ENCODE results near the gene PEAR1.

Gene PEAR1

DNA sequence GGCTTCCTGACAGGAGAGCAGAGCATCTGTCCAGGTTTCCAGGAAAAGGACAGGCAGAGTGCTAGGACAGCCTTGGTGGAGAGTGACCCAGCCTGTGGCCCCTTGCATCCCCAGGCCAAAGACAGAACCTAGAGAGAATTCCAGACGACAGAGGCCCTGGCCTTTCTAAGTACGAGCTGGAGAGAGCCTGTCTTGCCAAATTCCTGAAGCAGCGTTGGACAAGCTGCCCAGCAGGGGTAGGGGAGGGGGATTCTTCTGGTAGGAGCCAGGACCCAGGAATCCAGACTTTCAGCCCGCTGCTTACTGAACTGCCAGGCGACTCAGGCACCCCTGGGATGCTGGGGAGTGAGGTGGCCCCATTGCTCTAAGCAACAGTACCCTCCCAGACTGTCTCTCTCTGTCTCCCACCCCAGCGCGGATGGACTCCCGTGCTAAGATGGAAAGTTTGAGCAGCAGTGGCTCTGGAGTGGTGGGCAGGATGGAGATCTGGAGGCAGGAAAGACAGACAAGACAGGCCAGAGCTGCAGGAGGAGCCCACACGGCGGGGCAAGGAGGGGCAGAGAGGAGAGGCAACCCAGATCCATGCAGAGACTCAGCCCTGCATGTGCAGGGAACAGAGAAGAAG lies 8.8 kb upstream of the PEAR1 start:
- no peak for DNase-seq

DNA sequence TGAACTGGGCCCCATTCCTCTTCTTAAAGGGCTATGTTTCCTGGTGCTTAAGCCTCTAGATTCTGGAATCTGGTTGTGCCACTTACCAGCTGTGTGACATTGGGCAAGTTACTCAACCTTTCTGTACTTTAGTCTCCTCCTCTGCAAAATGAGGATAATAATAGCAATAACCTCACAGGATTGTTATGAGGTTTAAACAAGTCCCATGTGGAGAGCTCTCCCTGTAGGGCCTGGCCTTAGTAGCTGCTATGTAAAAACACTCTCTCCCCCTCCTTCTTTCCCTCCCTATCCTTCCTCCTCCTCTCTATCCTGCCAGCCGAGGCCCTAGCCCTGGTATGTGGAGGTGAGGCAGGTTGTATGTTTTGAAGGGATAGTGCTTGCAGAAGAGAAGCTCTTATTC lies 8.2 kb upstream of the PEAR1 start:
- DNase-seq, result no peak

DNA sequence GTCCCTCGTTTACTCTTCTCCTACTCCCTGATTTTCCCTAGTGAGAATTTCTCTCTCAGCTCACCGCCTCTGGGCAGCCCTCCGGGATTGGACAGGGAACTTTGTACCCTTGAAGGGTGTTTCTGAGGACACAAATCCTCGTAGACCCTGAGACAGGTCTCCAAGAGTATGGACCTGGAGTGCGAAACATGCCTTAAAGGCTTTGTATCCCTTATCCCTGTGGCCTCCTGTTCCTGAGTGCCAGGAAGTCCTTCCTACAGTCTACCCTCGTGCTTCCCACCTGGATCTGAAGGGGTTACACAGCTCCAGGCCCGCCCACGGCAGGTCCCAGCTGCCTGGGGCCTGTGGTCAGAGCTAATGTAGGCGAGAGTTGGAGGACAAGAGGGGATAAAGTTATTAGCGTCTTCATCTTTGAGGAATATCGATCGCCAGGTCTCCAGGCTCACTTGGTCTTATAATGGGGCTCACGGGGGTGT lies 7.6 kb upstream of the PEAR1 start:
- no peak for DNase-seq

DNA sequence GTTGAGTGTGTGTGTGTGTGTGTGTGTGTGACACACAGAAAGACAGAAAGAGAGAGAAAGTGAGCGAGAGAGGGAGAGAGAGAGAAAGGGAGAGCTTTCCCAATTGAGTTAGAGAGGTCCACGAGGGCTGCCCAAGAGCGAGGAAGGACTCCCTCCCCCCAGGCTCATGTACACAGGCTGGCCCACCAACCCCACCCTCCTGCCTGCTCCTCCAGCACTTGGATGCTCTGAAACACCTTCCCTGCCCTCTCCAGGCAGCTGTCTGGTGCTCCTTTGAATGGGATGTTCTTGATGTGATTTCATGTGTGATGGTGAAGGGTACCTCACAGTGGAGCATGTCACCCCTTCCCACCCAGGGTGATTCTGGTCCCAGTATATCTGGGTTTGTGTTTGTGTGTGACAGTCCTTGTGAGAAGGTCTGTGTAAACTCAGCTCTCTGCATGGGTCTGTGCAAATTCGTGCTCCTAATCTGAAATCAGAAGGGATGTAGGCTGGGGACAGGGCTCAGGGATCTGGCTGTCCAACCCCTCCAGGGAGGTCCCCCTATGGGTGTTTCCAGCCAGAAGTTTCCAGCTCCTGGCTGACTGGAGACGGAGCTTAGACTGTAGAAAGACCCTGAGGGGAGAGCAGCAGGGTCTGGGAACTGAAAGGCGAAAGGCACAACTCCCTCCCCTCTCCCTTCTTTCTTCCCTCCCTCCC lies 6.8 kb upstream of the PEAR1 start:
- DNase-seq, result no peak

DNA sequence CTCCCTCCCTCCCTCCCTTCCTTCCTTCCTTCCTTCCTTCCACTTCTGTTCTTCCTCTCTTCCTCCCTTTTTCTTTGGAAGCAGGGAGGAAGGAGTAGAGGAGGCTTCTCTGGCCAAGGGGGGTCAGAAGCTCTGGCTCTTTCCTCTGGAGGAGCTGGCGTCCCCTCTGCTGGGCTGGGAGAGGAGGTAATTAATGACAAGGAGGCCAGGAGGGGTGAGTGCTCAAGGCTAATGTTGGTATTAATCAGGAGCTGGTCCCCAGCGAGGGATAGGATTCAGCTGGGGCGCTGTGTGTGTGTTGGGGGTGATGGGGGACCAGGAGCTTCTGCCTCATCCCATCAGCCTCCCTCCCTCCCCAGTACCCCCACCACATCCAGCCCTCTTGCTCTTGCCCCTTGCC lies 6.2 kb upstream of the PEAR1 start:
- no peak for DNase-seq

DNA sequence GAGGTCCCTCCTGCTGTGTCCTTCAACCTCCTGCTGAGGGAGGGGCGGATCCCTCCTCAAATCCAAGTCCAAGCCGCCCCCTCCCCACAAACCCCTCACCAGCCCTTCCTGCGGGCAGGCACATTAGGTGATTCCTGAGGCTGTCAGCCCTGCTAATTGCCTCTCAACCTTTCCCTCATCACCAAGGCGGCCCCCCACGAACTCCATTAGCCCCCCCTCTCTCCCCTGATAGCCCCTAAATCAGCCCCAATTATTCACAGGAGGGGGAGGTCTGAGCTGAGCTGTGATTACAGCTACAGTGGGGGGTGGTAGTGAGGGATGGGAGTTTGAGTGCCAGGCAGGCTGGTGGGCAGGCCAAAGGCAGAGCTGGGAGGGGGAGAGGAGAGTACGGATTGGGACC lies 5.8 kb upstream of the PEAR1 start:
- DNase-seq, result no peak

DNA sequence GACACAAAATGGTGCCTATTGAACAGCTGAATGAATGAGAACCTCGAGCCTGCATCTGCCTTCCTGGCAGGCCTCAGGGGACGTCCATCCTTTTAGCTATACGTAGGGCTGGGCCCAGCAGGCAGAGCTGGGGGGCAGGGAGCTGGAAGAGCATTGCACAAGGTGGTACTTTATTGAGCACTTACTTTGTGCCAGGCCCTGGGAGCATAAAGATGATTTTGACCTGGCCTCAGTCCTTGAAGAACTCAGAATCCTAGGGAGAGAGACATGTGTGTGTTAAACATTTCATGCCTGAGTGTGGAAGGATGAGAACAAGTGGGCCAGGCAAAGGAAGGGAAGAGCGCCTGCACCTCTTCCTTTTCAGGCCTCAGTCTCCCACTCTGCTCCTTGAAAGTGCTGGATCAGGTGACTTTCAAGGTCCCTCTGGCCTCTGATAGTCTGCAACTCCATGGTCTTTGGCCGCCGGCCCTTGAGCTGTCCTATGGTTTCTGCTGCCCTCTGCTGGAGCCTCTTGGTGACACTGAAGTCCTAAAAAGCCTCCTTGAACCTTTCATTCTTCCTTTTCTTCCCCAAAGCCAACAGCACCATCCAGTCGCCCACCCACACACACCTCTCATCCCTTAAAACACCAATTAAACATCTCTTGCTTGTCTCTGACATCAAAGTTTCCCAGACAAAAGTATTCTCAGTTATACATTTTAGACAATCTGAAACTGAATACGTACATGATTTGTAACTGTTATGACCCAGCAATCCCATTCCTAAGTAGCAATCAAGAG lies 3.5 kb upstream of the PEAR1 start:
- DNase-seq, result peak; percentile 60

DNA sequence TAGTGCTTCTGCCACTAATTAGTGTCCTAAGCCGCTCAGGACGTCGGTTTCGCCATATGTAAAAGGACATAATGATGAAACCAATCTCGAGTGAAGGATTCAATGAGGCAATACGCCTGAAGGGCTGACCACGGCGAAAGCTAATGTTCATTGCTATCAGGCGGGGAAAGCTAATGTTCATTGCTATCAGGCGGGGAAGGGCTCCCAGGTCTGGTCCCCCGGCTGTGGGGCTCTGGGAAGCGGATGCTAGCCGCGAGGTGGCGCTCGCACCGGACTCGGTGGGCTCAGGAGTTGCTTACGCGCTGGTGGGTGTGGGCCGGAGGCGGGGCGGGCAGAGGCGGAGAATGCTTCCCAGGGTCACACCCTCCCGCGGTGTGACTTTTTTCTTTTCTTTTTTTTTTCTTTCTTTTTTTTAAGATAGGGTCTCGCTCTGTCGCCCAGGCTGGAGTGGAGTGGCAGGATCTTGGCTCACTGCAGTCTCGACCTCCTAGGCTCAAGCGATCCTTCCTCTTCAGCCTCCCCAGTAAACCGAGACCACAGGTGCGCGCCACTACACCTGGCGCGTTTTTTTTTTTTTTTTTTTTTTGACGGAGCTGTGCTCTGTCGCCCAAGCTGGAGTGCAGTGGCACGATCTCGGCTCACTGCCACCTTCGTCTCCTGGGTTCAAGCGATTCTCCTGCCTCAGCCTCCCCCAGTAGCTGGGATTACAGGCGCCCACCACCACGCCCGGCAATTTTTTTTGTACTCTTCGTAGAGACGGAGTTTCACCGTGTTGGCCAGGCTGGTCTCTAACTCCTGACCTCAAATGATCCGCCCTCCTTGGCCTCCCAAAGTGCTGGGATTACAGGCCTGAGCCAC lies 1.1 kb upstream of the PEAR1 start:
- DNase-seq, result peak; percentile 90

DNA sequence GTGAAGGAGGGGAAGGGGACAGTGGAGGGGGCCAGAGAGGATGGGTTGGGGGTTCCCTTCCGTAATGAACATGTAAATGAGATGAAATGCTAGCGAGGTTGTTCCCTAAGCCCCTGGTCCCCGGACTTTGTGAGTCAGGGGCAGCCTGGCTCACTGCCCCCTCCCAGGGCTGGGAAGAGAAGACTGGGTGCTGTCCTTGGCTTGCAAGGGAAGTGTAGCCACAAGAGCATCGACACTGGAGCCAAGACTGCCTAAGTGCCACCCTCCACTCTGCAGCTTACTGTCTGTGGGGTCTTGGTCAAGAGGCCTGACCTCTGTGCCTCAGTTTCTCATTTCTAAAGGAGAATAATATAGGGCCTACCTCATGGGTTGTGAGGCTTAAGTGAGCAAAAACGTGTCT lies 483 bp downstream of the PEAR1 start:
- DNase-seq, result no peak

DNA sequence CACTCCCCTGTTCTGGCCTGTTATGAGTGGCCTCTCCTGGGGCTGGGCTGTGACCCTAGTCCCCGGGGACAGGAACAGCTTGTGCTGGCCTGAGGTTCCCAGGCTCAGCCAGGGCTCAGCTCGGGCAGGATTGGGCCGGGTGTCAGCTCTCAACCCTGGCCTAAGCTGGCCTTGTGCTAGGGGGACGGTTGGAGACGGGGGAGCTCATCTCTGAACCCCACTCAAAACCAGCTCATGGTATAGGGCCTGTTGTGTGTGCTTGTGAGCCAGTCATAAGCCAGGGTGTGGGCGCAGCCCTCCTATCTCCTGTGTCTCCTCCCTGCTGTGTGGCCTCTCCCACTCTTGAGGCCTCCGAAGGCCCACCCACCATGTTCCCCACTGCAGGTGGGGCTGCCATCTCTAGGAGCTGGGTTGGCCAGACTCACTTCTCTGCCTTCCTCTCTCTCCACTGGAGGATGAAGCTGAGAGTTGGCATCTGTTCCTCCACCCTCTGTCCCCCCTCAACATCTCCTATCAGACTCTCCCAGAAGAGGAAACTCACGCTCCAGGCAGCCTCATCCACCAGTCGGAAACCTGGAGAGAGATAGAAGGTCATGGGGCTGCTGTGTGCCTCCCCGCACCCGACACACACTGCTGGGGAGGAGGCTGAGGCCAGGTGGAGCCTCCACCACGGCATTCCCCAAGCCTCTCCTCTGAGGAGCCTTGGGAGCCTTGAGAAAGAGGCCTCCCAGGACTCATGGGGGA lies 1.4 kb downstream of the PEAR1 start:
- DNase-seq, result no peak

DNA sequence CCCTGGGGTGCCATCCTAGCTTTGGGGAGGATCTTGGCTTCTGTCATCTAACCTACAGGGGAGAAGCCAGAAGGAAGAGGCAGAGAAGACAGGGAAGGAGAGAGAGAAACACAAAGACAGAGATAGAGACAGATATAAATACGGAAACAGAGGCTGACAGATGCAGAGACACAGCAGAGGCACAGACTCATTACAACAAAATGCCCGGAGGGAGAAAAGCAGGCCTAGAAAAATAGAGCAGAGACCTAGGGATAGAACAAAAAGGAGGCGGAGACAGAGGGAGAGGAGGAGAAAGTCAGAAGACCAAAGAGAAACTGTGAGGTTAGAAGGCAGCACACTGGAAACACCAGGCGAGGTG lies 1.9 kb downstream of the PEAR1 start:
- no peak for DNase-seq

DNA sequence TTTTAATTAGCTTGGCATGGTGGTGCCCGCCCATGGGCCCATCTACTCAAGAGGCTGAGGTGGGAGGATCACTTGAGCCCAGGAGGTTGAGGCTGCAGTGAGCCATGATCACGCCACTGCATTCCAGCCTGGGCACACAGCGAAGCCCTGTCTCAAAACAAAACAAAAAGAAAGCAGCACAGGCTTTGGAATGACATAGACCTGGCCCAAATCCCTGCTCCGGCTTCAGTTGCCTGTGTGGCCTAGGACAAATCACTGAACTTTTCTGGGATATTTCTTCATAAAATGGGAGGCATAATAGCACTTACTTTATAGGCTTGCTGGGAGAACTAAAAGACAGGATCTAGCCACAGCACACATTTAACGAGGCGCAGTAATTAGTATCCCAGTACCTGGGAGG lies 2.4 kb downstream of the PEAR1 start:
- DNase-seq, result no peak

DNA sequence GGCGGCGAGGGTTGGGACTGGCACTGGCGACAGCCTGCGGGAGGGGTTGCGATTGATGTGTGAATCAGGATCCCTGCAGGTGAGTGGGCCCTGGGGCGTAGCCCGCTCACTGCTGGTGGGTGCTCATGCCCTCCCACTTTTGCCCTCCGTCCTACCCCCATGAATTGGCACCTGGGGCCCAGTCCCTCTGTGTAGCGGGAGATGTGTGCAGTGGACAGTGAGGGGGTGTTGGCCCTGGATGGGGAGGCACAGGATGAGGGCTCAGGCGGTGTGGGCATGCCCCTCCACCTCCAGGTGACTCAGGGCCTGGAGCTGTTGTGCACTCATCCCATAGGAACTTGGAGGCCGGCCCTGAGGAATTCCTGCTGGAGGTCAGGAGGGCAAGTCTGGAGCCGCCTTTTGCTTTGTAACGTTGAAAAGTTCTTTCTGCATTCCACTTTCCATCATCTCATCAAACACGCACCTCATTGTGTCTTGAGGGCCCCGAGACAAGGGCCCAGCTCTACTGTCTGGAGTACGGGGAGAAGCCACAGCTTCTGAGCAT lies 3.0 kb downstream of the PEAR1 start:
- DNase-seq, result no peak

DNA sequence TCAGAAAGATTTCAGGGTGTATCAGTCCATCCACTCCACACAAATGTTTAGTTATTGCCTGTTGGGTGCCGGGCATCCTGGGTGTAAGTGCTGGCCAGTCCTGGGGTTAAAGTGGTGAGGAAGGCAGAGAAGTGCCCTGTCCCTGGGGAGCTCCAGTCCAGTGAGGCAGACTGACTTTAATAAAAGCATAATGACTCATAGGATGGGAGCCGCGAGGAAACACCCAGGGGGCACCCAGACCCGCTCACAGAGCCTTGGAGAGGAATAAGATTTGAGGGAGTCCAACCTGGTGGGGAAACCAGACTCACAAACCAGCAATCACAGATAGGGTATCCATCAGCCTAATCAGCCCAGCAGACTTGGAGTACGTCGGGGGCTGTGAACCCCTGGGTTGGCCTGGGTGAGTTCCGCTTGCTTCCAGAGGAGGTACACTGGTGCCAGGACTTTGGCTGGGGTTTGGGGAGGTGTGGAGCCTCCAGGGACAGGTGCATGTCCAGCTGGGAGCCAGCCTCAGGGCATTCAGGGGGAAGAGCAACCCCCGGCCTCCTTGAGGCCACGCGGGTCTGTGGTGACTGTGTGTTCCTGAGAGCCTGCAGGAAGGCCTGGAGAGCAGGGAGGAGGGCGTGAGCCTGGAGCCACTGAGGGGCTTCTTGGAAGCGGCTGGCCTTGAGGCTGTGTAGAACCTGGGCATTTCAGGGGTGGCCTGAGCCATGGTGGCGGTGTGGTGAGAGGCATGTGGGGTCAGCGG lies 3.7 kb downstream of the PEAR1 start:
- no peak for DNase-seq

DNA sequence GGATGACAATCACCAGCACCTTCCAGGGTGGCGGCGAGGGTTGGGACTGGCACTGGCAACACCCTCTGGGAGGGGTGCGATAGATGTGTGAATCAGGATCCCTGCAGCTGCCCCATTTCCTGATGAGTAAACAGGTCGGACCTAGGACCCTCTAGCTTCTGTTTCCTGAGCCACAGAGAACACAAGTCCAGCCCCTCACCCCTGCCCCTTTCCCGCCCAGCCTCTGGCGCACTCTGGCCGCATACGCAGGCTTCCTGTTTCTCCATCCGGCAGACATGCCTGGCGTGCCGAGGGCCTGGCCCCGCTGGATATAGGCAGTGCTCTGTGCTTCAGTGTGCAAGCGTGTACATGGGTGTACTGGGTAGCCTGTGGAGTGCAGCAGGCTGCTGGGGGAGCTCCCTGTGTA lies 4.6 kb downstream of the PEAR1 start:
- DNase-seq, result no peak

DNA sequence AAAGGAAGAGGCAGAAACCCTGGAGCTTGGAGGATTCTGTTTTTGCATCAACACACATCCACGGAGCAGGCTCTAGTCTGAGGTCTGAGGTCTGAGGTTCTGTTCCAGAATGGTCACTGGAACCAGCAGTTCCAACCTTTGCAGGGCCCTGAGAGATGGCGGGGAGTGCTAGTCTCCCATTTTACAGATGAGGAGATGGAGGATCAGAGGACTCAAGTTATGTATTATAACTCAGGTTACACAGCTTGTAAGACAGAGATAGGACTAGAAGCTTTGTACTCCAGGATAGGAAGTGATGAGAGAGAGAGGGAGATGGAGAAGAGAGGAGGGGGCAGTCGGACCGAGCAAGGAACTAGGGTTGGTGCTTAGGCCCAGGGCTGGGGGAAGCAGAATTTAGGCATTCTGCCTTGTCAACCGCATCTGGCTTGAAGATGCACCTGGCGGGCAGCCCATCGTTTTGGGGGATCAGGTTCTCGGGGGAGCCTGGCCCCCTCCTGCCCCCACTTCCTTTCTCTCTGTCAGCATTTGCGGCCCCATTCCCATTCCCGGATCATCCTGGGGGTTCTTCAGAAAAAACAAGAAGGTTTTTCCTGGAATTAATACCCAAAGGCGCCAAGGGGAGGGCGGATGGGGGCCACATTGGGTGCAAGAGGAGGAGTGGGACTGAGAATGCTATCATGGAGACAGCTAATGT lies 5.6 kb downstream of the PEAR1 start:
- DNase-seq, result no peak

DNA sequence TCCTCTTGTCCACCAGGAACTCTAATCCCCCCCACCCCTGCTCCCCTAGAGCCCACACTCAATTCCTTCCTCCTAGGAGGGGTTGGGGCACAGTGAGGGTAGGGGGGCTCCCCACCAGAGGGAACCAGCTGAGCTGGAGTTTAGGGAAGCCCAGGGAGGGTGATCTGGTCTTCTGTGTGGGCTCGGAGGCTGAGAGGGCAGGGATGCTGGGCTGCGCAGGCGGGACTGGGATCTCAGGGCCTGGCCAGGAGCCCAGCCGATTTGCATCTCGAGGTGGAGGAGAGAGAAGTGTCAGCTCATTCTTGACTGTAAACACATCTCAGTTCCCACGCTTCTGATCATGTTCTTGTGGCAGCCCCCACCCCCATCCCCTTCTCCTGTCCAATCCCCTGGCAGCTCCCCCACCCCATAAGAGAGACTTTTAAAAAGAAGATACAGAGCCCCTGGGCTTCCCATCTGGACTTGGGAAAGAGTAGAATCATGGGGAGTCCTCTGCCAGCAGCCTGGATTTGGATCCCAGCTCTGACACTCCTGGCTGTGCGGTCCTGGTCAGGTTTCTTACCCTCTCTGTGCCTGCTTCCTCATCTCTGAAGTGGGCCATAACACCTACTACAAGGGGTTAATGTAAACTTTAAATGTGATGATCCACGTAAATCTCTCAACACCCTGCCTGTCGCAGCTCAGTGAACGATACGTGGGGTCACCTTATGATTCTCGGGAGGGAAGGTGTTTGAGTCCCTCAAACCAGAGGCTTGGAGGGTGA lies 6.6 kb downstream of the PEAR1 start:
- no peak for DNase-seq

DNA sequence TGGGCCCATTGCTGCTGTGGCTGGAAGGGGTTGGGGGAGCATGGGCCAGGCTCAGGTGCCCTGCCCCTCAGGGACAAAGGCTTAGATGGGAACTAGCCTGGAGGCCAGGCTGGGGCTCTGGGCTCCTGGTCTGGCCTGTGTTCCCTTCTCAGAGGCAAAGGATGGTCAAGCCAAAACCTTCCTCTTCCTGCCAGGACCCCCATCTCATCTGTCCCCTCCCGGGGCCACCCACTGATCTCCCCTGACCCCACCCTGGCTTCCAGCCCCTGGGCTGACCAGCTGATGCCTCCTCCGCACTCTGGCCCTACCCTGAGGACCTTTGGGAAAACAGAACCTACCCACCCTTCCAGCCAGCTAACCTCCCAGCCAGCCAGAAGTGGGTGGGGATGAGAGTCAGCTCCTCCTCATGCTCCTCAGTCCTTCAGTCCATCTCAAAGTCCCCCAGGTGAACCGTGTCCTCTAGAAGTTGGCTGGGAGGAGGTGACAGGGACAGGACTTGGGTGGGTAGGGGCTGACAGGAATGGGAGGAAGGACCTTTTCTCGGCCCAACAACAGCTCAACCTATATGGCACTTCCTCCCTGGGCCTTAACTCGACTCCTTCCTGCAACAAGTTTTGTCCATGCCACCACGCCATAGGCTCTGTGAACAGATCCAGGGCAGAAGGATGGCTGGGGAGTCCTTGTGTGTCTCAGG lies 7.5 kb downstream of the PEAR1 start:
- DNase-seq, result no peak

DNA sequence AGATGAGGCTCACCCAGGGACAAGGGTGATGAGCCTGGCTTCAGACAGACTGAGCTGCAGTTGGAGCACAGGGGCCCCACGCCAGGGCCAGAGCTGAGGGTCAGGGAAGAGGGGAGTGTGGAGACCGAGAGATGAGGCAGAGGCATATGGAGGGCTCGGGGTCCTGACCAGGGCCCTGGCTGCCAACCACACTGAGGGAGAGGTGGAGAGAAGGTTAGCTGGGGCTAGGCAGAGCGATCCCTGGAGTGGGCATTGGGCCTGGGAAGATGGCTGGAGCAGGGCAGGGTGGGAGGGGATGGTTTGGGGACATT lies 8.0 kb downstream of the PEAR1 start:
- DNase-seq, result no peak
